ENCODE results near the gene MTMR10. TPM values are rescaled to one million over a fixed set of nuclear protein-coding genes. Genes with fewer than 3 reads are reported as not detected.
A peak's percentile ranks its signal among the peaks of the same experiment; 100 is the strongest.

Gene MTMR10
- total RNA-seq, 6 donors from 2014 or later = 28.6 to 48.7 (median 36.8) TPM

DNA sequence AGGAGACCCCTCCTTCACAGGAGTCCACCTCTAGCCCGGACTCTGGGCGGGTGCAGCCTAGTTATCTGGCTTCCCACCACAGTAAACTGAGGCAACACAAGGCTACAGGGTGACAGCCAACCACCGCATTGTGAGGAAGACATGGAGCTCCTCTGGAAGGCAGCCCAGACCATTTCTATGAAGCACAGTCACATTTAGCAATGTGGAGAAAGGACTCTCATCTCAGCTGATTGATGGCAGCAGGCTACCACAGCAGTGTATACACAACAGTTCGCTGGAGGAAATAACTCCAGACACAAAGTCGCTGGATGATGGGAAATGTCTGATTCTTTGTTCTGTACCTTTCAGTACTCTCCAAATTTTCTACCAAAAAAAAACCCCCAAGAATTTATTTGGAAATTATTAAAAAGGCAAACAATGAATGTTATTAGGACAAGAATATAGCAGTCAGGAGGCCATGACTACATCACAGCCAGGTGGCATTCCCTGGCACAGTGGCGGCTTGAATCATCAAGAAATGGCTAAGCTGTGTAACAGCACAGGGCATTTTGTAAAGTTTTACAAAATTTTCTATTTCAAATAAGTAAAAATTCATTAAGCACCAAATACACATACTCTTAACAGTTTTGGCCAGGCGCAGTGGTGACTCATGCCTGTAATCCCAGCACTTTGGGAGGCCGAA, 47.6 kb downstream of the MTMR10 start:
- no peak for TF ChIP-seq EP300 (IDR thresholded peaks at IDR 0.05)
- TF ChIP-seq POLR2A (IDR thresholded peaks at IDR 0.05) = no peak
- TF ChIP-seq, protein P1, sequence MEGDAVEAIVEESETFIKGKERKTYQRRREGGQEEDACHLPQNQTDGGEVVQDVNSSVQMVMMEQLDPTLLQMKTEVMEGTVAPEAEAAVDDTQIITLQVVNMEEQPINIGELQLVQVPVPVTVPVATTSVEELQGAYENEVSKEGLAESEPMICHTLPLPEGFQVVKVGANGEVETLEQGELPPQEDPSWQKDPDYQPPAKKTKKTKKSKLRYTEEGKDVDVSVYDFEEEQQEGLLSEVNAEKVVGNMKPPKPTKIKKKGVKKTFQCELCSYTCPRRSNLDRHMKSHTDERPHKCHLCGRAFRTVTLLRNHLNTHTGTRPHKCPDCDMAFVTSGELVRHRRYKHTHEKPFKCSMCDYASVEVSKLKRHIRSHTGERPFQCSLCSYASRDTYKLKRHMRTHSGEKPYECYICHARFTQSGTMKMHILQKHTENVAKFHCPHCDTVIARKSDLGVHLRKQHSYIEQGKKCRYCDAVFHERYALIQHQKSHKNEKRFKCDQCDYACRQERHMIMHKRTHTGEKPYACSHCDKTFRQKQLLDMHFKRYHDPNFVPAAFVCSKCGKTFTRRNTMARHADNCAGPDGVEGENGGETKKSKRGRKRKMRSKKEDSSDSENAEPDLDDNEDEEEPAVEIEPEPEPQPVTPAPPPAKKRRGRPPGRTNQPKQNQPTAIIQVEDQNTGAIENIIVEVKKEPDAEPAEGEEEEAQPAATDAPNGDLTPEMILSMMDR (IDR thresholded peaks at IDR 0.05) = no peak
- TF ChIP-seq POLR2AphosphoS5 (IDR thresholded peaks at IDR 0.05) = no peak

DNA sequence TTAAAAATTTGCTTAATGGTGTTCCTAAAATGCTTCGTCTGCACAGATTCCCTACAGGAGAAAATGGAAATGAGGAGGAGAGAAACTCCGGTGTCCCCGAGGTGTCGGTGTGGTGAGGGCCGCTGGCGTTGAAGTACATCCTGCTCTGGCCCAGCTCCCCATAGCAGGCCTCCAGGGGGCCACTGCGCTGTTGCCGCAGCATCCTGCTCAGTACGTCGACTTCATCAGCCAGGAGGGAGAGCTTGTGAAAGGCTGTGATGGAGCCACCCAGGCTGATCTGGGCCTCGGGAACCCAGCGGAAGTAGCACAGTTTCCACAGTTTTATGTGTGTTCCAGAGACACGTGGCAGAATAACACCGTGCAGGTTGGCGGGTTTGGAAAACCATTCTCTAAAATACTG, 49.9 kb downstream of the MTMR10 start:
- ATAC-seq (ENCODE audit: low FRiP score in 2 of 2) (no peak), DNase-seq (peak in 1 of 2 donors; percentile 34)
- Histone ChIP-seq H3K27me3 (no peaks in the 10 kb centered on the region), H3K27ac (no peak overlapping the region), H3K36me3 (peaks cover 18 to 100% (median 77%) of the 10 kb centered on the region in 4 donors), H3K4me3 (no peak overlapping the region), H3K9me3 (no peaks in the 10 kb centered on the region), H3K4me1 (no peaks in the 10 kb centered on the region)
- 90 to 94% methylated on average over 15 of the region's 15 CpGs for WGBS, 2 donors
- TF ChIP-seq, protein P1 (IDR thresholded peaks at IDR 0.05) = no peak
- TF ChIP-seq POLR2AphosphoS5 (IDR thresholded peaks at IDR 0.05) (no peak), EP300 (IDR thresholded peaks at IDR 0.05) (no peak), POLR2A (IDR thresholded peaks at IDR 0.05) (no peak)

More for the DNA sequence above, 47.6 kb downstream of the MTMR10 start:
- Histone ChIP-seq H3K9me3 (no peaks in the 10 kb centered on the region), H3K27me3 (no peaks in the 10 kb centered on the region), H3K4me1 (no peaks in the 10 kb centered on the region), H3K4me3 (no peak overlapping the region), H3K27ac (no peak overlapping the region), H3K36me3 (peaks cover 30 to 100% (median 80%) of the 10 kb centered on the region in 4 donors)
- 80 to 94% methylated on average over 5 to 8 of the region's 8 CpGs for WGBS, 2 donors
- no peak for DNase-seq
- no peak for ATAC-seq (ENCODE audit: low FRiP score in 2 of 2)

DNA sequence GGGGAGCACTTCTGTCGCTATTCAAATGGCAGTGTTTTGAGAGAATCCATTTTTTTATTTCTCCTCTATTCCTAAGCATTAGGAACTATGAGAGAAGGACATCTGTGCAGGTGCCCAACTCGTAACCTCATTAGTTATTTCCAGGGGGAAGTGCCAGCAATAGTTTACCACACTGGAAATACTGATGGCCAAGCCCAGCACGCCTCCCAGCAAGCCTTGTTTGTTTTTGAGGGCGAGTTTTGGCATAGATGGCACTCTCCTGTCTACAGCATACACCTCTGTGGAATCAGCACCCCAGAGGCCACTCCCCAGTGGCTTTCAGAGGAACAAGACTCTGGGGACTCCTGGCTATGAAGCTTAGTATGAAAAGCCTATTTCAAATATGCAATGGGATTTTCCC, 51.1 kb downstream of the MTMR10 start:
- ATAC-seq (ENCODE audit: low FRiP score in 2 of 2) = no peak
- no peaks in the 10 kb centered on the region for H3K9me3 ChIP-seq
- no peak for DNase-seq
- H3K4me1 ChIP-seq = no peaks in the 10 kb centered on the region
- TF ChIP-seq POLR2AphosphoS5 (IDR thresholded peaks at IDR 0.05) (no peak), EP300 (IDR thresholded peaks at IDR 0.05) (no peak), POLR2A (IDR thresholded peaks at IDR 0.05) (no peak)
- TF ChIP-seq, protein P1 (IDR thresholded peaks at IDR 0.05) = no peak
- peaks cover 9 to 97% (median 68%) of the 10 kb centered on the region in 4 donors for H3K36me3 ChIP-seq
- H3K4me3 ChIP-seq = no peak overlapping the region
- no peaks in the 10 kb centered on the region for H3K27me3 ChIP-seq
- H3K27ac ChIP-seq = no peak overlapping the region
- 73 to 85% methylated on average over 4 of the region's 4 CpGs for WGBS, 2 donors

DNA sequence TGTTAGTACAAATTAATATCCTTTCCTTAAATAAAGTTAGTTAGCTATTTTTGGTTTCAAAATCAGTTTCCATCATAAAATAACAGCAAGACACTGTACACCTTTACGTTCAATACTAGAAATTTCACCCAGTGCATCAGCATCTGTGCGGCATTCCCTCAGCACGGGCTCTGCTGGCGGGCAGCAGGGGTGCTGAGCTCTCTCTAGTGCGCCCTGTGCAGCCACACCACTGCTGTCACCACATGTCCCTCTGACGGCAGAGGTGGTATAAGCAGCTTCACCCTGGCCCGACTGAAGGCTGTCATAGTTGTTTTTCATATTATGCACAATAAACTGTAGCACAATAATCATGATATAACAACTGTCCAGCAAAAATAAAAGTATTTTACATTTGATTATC, 52.3 kb downstream of the MTMR10 start:
- 94 to 97% methylated on average over 7 of the region's 7 CpGs for WGBS, 2 donors

More for the DNA sequence above, 52.3 kb downstream of the MTMR10 start:
- Histone ChIP-seq H3K9me3 (no peaks in the 10 kb centered on the region), H3K4me3 (no peak overlapping the region), H3K36me3 (peaks cover 7 to 96% (median 62%) of the 10 kb centered on the region in 4 donors), H3K27me3 (no peaks in the 10 kb centered on the region), H3K27ac (no peak overlapping the region), H3K4me1 (no peaks in the 10 kb centered on the region)
- DNase-seq (peak in 1 of 2 donors; percentile 38), ATAC-seq (ENCODE audit: low FRiP score in 2 of 2) (no peak)
- no peak for TF ChIP-seq POLR2A (IDR thresholded peaks at IDR 0.05)
- no peak for TF ChIP-seq POLR2AphosphoS5 (IDR thresholded peaks at IDR 0.05)
- TF ChIP-seq, protein P1 (IDR thresholded peaks at IDR 0.05) = no peak
- TF ChIP-seq EP300 (IDR thresholded peaks at IDR 0.05) = no peak
